Measurements from ENCODE around the gene GTF2A2. TPM values are rescaled to one million over a fixed set of nuclear protein-coding genes. Genes with fewer than 3 reads are reported as not detected.

The GTF2A2 gene
- total RNA-seq, 1 experiment from 2014 or later, result 129 TPM

DNA sequence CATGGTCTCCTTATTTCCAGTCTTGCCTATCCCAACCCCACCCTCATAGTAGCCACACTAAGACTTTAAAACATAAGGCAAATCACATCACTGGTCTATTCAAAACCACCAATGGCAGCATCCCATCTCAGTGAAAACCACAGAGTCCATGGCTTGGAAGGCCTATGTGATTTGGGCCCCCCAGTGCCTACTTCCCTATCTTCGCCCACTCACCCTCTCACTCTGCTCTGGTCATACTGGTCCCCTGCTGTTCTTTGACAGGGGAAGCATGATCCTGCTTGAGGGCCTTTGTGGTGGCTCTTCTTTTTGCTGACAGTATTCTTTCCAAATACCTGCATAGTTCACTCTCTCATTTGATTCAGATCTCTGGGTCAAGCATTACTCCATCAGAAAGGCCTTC lies 3.3 kb downstream of the GTF2A2 start (continued):
- TF ChIP-seq ZNF121 (CRISPR knock-in tag; IDR thresholded peaks at IDR 0.05) (no peak), ZNF416 (CRISPR knock-in tag; IDR thresholded peaks at IDR 0.05) (no peak), GTF2I (CRISPR knock-in tag; conservative IDR thresholded peaks at IDR 0.05) (no peak), JAZF1 (CRISPR knock-in tag; IDR thresholded peaks at IDR 0.05) (no peak), CREM (CRISPR knock-in tag; IDR thresholded peaks at IDR 0.05) (no peak), CBFB (CRISPR knock-in tag; IDR thresholded peaks at IDR 0.05; ENCODE audit: low read depth) (no peak), CREB1 (CRISPR knock-in tag; IDR thresholded peaks at IDR 0.05) (no peak), GABPB1 (CRISPR knock-in tag; IDR thresholded peaks at IDR 0.05) (no peak)

DNA sequence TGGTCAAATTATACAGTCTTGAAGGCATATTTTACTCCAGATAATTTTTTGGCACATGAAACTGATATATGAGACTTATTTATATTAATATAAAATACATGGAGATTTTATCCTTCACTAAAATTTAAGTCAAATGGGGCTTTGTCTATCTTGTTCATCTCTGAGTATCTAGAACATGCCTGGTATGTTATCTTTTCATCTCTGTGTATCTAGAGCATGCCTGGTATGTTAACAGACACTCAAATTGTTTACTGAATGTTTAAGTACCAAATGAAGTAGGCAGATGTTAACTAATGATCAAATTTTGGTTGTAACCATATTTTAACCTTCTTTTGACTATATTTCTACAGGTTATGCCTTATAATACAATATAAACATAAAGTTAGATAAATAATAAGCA lies 7.7 kb downstream of the GTF2A2 start:
- Mint-ChIP-seq H3K27ac (no peak overlapping the region), H3K9me3 (no peaks in the 10 kb centered on the region), H3K4me1 (no peaks in the 10 kb centered on the region), H3K27me3 (ENCODE audit: low read depth) (no peaks in the 10 kb centered on the region), H3K36me3 (peaks cover 37% of the 10 kb centered on the region), H3K4me3 (no peak overlapping the region)
- CTCF ChIA-PET, result no interaction called here
- DNase-seq (ENCODE audit: low spot score), result no peak
- TF ChIP-seq, protein P1, sequence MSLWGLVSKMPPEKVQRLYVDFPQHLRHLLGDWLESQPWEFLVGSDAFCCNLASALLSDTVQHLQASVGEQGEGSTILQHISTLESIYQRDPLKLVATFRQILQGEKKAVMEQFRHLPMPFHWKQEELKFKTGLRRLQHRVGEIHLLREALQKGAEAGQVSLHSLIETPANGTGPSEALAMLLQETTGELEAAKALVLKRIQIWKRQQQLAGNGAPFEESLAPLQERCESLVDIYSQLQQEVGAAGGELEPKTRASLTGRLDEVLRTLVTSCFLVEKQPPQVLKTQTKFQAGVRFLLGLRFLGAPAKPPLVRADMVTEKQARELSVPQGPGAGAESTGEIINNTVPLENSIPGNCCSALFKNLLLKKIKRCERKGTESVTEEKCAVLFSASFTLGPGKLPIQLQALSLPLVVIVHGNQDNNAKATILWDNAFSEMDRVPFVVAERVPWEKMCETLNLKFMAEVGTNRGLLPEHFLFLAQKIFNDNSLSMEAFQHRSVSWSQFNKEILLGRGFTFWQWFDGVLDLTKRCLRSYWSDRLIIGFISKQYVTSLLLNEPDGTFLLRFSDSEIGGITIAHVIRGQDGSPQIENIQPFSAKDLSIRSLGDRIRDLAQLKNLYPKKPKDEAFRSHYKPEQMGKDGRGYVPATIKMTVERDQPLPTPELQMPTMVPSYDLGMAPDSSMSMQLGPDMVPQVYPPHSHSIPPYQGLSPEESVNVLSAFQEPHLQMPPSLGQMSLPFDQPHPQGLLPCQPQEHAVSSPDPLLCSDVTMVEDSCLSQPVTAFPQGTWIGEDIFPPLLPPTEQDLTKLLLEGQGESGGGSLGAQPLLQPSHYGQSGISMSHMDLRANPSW (CRISPR knock-in tag; conservative IDR thresholded peaks at IDR 0.05; ENCODE audit: low read depth), result no peak
- TF ChIP-seq, protein P2, sequence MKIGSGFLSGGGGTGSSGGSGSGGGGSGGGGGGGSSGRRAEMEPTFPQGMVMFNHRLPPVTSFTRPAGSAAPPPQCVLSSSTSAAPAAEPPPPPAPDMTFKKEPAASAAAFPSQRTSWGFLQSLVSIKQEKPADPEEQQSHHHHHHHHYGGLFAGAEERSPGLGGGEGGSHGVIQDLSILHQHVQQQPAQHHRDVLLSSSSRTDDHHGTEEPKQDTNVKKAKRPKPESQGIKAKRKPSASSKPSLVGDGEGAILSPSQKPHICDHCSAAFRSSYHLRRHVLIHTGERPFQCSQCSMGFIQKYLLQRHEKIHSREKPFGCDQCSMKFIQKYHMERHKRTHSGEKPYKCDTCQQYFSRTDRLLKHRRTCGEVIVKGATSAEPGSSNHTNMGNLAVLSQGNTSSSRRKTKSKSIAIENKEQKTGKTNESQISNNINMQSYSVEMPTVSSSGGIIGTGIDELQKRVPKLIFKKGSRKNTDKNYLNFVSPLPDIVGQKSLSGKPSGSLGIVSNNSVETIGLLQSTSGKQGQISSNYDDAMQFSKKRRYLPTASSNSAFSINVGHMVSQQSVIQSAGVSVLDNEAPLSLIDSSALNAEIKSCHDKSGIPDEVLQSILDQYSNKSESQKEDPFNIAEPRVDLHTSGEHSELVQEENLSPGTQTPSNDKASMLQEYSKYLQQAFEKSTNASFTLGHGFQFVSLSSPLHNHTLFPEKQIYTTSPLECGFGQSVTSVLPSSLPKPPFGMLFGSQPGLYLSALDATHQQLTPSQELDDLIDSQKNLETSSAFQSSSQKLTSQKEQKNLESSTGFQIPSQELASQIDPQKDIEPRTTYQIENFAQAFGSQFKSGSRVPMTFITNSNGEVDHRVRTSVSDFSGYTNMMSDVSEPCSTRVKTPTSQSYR (CRISPR knock-in tag; IDR thresholded peaks at IDR 0.05), result no peak
- TF ChIP-seq, protein P3, sequence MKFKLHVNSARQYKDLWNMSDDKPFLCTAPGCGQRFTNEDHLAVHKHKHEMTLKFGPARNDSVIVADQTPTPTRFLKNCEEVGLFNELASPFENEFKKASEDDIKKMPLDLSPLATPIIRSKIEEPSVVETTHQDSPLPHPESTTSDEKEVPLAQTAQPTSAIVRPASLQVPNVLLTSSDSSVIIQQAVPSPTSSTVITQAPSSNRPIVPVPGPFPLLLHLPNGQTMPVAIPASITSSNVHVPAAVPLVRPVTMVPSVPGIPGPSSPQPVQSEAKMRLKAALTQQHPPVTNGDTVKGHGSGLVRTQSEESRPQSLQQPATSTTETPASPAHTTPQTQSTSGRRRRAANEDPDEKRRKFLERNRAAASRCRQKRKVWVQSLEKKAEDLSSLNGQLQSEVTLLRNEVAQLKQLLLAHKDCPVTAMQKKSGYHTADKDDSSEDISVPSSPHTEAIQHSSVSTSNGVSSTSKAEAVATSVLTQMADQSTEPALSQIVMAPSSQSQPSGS (CRISPR knock-in tag; IDR thresholded peaks at IDR 0.05; ENCODE audit: borderline replicate concordance, low read depth), result no peak
- TF ChIP-seq SOX15 (CRISPR knock-in tag; IDR thresholded peaks at IDR 0.05) (no peak), JAZF1 (CRISPR knock-in tag; IDR thresholded peaks at IDR 0.05) (no peak), ATF1 (CRISPR knock-in tag; IDR thresholded peaks at IDR 0.05) (no peak)
- no peak for ATAC-seq
- POLR2A ChIA-PET, result interaction anchor here (0.8 kb wide), 1 partner anchor 8 kb away, joined by 7 read pairs; the partner anchor contains the start of gene GTF2A2

DNA sequence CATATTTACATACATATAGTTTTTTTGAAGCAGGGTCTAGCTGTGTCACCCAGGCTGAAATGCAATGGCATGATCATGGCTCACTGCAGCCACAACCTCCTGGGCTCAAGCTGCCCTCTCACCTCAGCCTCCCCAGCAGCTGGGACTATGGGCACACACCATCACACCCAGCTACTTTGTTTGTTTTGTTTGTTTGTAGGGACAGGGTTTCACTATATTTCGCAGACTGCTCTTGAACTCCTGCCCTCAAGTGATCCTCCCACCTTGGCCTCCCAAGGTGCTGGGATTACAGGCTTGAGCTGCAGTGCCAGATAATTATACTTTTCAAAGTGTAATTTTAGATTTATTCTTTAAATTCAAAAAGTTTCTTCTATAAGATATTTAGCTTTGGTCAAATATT lies 10.2 kb downstream of the GTF2A2 start:
- Mint-ChIP-seq H3K27me3 (ENCODE audit: low read depth) (no peaks in the 10 kb centered on the region), H3K9me3 (no peaks in the 10 kb centered on the region), H3K4me3 (no peak overlapping the region), H3K27ac (no peak overlapping the region), H3K36me3 (peaks cover 35% of the 10 kb centered on the region), H3K4me1 (no peaks in the 10 kb centered on the region)
- CTCF ChIA-PET, result interaction anchor here (1.7 to 2.2 kb wide), 2 partner anchors 14 to 114 kb away, joined by 6 read pairs; no protein-coding TSS in a partner anchor
- POLR2A ChIA-PET, result no interaction called here
- no peak for DNase-seq (ENCODE audit: low spot score)
- no peak for ATAC-seq
- no peak for TF ChIP-seq NFE2L1 (CRISPR knock-in tag; IDR thresholded peaks at IDR 0.05)
- TF ChIP-seq, protein P4, sequence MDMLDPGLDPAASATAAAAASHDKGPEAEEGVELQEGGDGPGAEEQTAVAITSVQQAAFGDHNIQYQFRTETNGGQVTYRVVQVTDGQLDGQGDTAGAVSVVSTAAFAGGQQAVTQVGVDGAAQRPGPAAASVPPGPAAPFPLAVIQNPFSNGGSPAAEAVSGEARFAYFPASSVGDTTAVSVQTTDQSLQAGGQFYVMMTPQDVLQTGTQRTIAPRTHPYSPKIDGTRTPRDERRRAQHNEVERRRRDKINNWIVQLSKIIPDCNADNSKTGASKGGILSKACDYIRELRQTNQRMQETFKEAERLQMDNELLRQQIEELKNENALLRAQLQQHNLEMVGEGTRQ (CRISPR knock-in tag; IDR thresholded peaks at IDR 0.05), result no peak
- no peak for TF ChIP-seq ETV6 (CRISPR knock-in tag; IDR thresholded peaks at IDR 0.05)

All from WTC11 (cell line).